ENCODE data around the gene PLN.

DNA sequence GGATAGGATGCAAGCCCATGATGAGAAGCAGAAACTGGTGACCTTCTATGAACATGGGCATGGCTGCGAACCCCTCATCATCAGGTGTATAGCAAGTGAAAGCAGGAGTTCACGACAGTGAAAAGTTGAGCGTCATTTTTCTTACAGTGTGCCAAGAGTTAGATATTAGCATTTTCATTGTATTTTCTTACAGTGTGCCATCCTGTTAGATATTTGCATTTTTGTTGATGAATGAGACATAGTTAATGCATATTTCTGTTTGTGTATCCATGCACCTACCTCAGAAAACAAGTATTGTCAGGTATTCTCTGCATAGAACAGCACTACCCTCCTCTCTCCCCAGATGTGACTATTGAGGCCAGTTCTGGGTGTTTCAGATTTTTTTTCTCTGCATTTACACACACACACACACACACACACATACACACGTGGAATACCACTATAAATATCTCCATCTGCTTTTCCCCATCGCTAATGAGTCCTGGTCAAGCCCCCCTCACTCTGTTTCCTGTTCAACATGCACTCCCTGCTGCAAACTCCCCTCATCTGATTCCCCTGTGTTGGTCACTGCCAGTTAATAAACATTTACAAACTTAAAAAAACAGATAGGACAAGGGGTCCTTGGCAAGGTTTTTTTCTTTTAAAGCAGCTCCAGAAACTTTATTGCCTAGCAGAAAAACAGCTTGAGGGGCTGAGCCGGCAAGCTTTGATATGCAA is 41.7 kb downstream of the PLN start:
- no peak for TF ChIP-seq EZH2 (IDR thresholded peaks at IDR 0.05; ENCODE audit: low read length)
- TF ChIP-seq, protein P1, sequence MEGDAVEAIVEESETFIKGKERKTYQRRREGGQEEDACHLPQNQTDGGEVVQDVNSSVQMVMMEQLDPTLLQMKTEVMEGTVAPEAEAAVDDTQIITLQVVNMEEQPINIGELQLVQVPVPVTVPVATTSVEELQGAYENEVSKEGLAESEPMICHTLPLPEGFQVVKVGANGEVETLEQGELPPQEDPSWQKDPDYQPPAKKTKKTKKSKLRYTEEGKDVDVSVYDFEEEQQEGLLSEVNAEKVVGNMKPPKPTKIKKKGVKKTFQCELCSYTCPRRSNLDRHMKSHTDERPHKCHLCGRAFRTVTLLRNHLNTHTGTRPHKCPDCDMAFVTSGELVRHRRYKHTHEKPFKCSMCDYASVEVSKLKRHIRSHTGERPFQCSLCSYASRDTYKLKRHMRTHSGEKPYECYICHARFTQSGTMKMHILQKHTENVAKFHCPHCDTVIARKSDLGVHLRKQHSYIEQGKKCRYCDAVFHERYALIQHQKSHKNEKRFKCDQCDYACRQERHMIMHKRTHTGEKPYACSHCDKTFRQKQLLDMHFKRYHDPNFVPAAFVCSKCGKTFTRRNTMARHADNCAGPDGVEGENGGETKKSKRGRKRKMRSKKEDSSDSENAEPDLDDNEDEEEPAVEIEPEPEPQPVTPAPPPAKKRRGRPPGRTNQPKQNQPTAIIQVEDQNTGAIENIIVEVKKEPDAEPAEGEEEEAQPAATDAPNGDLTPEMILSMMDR (optimal IDR thresholded peaks at IDR 0.05 in 1 of 3, IDR thresholded peaks at IDR 0.05 in 1 of 3, conservative IDR thresholded peaks at IDR 0.05 in 1 of 3; ENCODE audit: extremely low read depth in 1 of 3, insufficient read depth in 2 of 3, low read length in 3 of 3): no peak
